Measurements from ENCODE around the gene DAPL1. TPM values are rescaled to one million over a fixed set of nuclear protein-coding genes. Genes with fewer than 3 reads are reported as not detected.

Gene DAPL1
- polyA plus RNA-seq, 1 donor from 2014 or later = 4.2 TPM

DNA sequence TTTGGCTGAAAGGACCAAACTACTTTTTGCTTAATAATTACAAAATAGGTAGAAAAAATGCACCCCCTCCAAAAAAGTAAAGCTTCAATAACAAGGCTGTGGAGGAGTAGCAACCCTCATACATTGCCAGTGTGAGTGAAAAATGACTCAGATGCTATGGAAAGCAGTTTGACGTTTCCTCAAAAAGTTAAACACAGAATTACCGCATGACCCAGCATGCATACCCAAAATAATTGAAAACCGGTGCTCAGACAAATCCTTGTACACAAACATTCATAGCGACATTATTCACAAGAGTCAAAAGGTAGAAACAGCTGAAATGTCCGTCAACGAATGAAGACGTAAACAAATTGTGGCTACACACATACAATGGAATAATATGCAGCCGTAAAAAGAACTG lies 38.8 kb upstream of the DAPL1 start:
- Histone ChIP-seq H3K9me2 (ENCODE audit: insufficient read depth, low read length) (no peaks in the 10 kb centered on the region), H3K27ac (ENCODE audit: low read length) (no peak overlapping the region), H4K20me1 (ENCODE audit: insufficient read depth) (no peaks in the 10 kb centered on the region), H3K9me3 (ENCODE audit: low read length) (no peaks in the 10 kb centered on the region), H3K36me3 (ENCODE audit: insufficient read depth, low read length) (no peaks in the 10 kb centered on the region), H3K4me2 (ENCODE audit: low read length) (no peak overlapping the region), H3K9ac (ENCODE audit: low read length) (no peak overlapping the region), H2AFZ (ENCODE audit: low read depth, low read length) (no peak overlapping the region), H3K79me2 (replicated peaks; ENCODE audit: insufficient read depth, low read length) (no peaks in the 10 kb centered on the region), H3K27me3 (ENCODE audit: insufficient read depth, low read depth, low read length) (no peaks in the 10 kb centered on the region), H3K4me3 (ENCODE audit: low read length) (no peak overlapping the region), H3F3A (ENCODE audit: insufficient read depth, low read length, poor library complexity, severe bottlenecking) (no peaks in the 10 kb centered on the region)
- TF ChIP-seq MXI1 (conservative IDR thresholded peaks at IDR 0.05; ENCODE audit: poor library complexity, severe bottlenecking) (no peak), TAF1 (IDR thresholded peaks at IDR 0.05; ENCODE audit: low read depth) (no peak), EP300 (conservative IDR thresholded peaks at IDR 0.05; ENCODE audit: poor library complexity, severe bottlenecking) (no peak), RAD21 (conservative IDR thresholded peaks at IDR 0.05) (no peak), POLR2AphosphoS5 (IDR thresholded peaks at IDR 0.05) (no peak), EZH2 (IDR thresholded peaks at IDR 0.05; ENCODE audit: borderline replicate concordance, insufficient read depth, low read length, poor library complexity, severe bottlenecking) (no peak), SMC3 (conservative IDR thresholded peaks at IDR 0.05; ENCODE audit: poor library complexity) (no peak)
- TF ChIP-seq, protein P1, sequence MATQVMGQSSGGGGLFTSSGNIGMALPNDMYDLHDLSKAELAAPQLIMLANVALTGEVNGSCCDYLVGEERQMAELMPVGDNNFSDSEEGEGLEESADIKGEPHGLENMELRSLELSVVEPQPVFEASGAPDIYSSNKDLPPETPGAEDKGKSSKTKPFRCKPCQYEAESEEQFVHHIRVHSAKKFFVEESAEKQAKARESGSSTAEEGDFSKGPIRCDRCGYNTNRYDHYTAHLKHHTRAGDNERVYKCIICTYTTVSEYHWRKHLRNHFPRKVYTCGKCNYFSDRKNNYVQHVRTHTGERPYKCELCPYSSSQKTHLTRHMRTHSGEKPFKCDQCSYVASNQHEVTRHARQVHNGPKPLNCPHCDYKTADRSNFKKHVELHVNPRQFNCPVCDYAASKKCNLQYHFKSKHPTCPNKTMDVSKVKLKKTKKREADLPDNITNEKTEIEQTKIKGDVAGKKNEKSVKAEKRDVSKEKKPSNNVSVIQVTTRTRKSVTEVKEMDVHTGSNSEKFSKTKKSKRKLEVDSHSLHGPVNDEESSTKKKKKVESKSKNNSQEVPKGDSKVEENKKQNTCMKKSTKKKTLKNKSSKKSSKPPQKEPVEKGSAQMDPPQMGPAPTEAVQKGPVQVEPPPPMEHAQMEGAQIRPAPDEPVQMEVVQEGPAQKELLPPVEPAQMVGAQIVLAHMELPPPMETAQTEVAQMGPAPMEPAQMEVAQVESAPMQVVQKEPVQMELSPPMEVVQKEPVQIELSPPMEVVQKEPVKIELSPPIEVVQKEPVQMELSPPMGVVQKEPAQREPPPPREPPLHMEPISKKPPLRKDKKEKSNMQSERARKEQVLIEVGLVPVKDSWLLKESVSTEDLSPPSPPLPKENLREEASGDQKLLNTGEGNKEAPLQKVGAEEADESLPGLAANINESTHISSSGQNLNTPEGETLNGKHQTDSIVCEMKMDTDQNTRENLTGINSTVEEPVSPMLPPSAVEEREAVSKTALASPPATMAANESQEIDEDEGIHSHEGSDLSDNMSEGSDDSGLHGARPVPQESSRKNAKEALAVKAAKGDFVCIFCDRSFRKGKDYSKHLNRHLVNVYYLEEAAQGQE (IDR thresholded peaks at IDR 0.05; ENCODE audit: borderline replicate concordance) = no peak
- TF ChIP-seq, protein P2, sequence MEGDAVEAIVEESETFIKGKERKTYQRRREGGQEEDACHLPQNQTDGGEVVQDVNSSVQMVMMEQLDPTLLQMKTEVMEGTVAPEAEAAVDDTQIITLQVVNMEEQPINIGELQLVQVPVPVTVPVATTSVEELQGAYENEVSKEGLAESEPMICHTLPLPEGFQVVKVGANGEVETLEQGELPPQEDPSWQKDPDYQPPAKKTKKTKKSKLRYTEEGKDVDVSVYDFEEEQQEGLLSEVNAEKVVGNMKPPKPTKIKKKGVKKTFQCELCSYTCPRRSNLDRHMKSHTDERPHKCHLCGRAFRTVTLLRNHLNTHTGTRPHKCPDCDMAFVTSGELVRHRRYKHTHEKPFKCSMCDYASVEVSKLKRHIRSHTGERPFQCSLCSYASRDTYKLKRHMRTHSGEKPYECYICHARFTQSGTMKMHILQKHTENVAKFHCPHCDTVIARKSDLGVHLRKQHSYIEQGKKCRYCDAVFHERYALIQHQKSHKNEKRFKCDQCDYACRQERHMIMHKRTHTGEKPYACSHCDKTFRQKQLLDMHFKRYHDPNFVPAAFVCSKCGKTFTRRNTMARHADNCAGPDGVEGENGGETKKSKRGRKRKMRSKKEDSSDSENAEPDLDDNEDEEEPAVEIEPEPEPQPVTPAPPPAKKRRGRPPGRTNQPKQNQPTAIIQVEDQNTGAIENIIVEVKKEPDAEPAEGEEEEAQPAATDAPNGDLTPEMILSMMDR (IDR thresholded peaks at IDR 0.05; ENCODE audit: poor library complexity, severe bottlenecking) = no peak

DNA sequence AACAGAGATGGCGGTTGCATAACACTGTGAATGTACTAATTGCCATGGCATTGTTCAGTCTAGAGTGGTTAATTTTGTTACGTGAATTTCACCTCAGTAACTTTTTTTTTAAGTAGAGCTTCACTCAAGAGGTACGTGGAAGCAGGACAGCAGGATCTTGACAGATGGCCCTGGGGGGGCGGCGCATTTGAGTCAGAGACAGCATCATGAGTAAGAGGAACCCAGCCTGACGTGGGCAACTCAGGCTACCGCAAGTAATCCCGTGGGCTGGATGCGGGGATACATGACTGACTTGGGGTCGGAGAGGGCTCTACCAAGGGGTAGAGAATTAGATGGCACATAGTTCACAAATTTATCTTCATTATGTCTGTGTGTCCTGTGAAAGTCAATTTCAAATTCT lies 38.1 kb upstream of the DAPL1 start:
- Histone ChIP-seq H3K4me2 (ENCODE audit: low read length) (no peak overlapping the region), H2AFZ (ENCODE audit: low read depth, low read length) (no peak overlapping the region), H3K27me3 (ENCODE audit: insufficient read depth, low read depth, low read length) (no peaks in the 10 kb centered on the region), H3K27ac (ENCODE audit: low read length) (no peak overlapping the region), H3K36me3 (ENCODE audit: insufficient read depth, low read length) (no peaks in the 10 kb centered on the region), H3K9me3 (ENCODE audit: low read length) (no peaks in the 10 kb centered on the region), H3K9ac (ENCODE audit: low read length) (no peak overlapping the region), H3K4me3 (ENCODE audit: low read length) (no peak overlapping the region), H3K79me2 (replicated peaks; ENCODE audit: insufficient read depth, low read length) (no peaks in the 10 kb centered on the region), H3F3A (ENCODE audit: insufficient read depth, low read length, poor library complexity, severe bottlenecking) (no peaks in the 10 kb centered on the region), H4K20me1 (ENCODE audit: insufficient read depth) (no peaks in the 10 kb centered on the region), H3K9me2 (ENCODE audit: insufficient read depth, low read length) (no peaks in the 10 kb centered on the region)
- TF ChIP-seq, protein P2 (IDR thresholded peaks at IDR 0.05; ENCODE audit: poor library complexity, severe bottlenecking) = no peak
- TF ChIP-seq EP300 (conservative IDR thresholded peaks at IDR 0.05; ENCODE audit: poor library complexity, severe bottlenecking) = no peak
- no peak for TF ChIP-seq MXI1 (conservative IDR thresholded peaks at IDR 0.05; ENCODE audit: poor library complexity, severe bottlenecking)
- no peak for TF ChIP-seq POLR2AphosphoS5 (IDR thresholded peaks at IDR 0.05)
- TF ChIP-seq RAD21 (conservative IDR thresholded peaks at IDR 0.05) = no peak
- TF ChIP-seq, protein P1 (IDR thresholded peaks at IDR 0.05; ENCODE audit: borderline replicate concordance) = no peak
- TF ChIP-seq EZH2 (IDR thresholded peaks at IDR 0.05; ENCODE audit: borderline replicate concordance, insufficient read depth, low read length, poor library complexity, severe bottlenecking) = no peak
- TF ChIP-seq SMC3 (conservative IDR thresholded peaks at IDR 0.05; ENCODE audit: poor library complexity) = no peak
